Testis (tissue), 2 donors: ENCODE results near the gene TNFRSF17.
"Not testable (repeated sequence)": the region's sequence is repeated elsewhere in the genome, so short reads cannot be mapped to it uniquely, and the experiment has no call there.

Experiments used
- CTCF ChIP-seq, 3 experiments: fragments of 450-650 bp in 2 of 3; fragments of 200-600 bp in 1 of 3; sonication (generic) in 1 of 3; IDR thresholded peaks; one replicate each; pipeline ENCODE4 v1.5.1; 2016 to 2019; ENCODE audit warnings: antibody characterized with exemption in 3 of 3, mild to moderate bottlenecking in 2 of 3, moderate library complexity in 1 of 3
- POLR2A ChIP-seq: fragments of 450-650 bp; IDR thresholded peaks from one replicate; pipeline ENCODE4 v1.6.1; 2017; ENCODE audit warnings: antibody characterized with exemption, mild to moderate bottlenecking, moderate library complexity

- TF ChIP-seq POLR2A; CTCF (IDR thresholded peaks at IDR 0.05): not testable (repeated sequence)
These were observed 11.4 kb upstream of the TNFRSF17 start for GRCh38 chr16:11953576-11953975.
